Urothelium cell line (cell line): ENCODE data around the gene BMI1.

Experiments used
- DNase-seq: peaks from one replicate; pipeline ENCODE4 v3.0.0; 2011; ENCODE audit warnings: low spot score, mixed read lengths
- FAIRE-seq: peaks from 2 replicates; lab custom pipeline; 2011; peaks lifted over from hg19 to GRCh38; lab: Jason Lieb, UNC

The BMI1 gene

GRCh38 chr10:22319547-22319979 is 1.3 kb upstream of the BMI1 start:
- FAIRE-seq (no peak), DNase-seq (no peak)

GRCh38 chr10:22319980-22320558 is 830 bp upstream of the BMI1 start:
- no peak for DNase-seq
- no peak for FAIRE-seq

- peak; percentile 54 for DNase-seq
- FAIRE-seq = no peak
These were observed 441 bp downstream of the BMI1 start for GRCh38 chr10:22321156-22321923.

- DNase-seq = peak; percentile 13
These were observed 1.2 kb downstream of the BMI1 start for GRCh38 chr10:22321924-22322640.

GRCh38 chr10:22322641-22323160 is 1.8 kb downstream of the BMI1 start:
- FAIRE-seq (no peak), DNase-seq (no peak)

More at GRCh38 chr10:22321924-22322640, 1.2 kb downstream of the BMI1 start:
- FAIRE-seq = no peak

- FAIRE-seq = no peak
- no peak for DNase-seq
These were observed 2.8 kb downstream of the BMI1 start for GRCh38 chr10:22323538-22324305.

- FAIRE-seq (no peak), DNase-seq (no peak)
These were observed 3.5 kb downstream of the BMI1 start for GRCh38 chr10:22324413-22324812.

- no peak for DNase-seq
- FAIRE-seq = no peak
These were observed 4.0 kb downstream of the BMI1 start for GRCh38 chr10:22324893-22325271.

- FAIRE-seq (no peak), DNase-seq (peak; percentile 86)
These were observed 4.6 kb downstream of the BMI1 start for GRCh38 chr10:22325272-22326144.

GRCh38 chr10:22326145-22326702 is 5.3 kb downstream of the BMI1 start:
- DNase-seq (no peak), FAIRE-seq (no peak)

- DNase-seq (no peak), FAIRE-seq (no peak)
These were observed 8.3 kb downstream of the BMI1 start for GRCh38 chr10:22329150-22329549.

GRCh38 chr10:22332116-22332692 is 11.3 kb downstream of the BMI1 start:
- DNase-seq (no peak), FAIRE-seq (no peak)

- no peak for FAIRE-seq
- no peak for DNase-seq
These were observed 12.5 kb downstream of the BMI1 start for GRCh38 chr10:22333167-22333974.

- FAIRE-seq = no peak
These were observed 13.0 kb downstream of the BMI1 start for GRCh38 chr10:22333975-22334282.

GRCh38 chr10:22334414-22335172 is 13.7 kb downstream of the BMI1 start:
- no peak for FAIRE-seq
- DNase-seq = no peak

More at GRCh38 chr10:22333975-22334282, 13.0 kb downstream of the BMI1 start:
- no peak for DNase-seq

- FAIRE-seq (no peak), DNase-seq (no peak)
These were observed 14.5 kb downstream of the BMI1 start for GRCh38 chr10:22335173-22335933.
